Measurements from ENCODE around the gene SLC25A5.

SLC25A5 gene

DNA sequence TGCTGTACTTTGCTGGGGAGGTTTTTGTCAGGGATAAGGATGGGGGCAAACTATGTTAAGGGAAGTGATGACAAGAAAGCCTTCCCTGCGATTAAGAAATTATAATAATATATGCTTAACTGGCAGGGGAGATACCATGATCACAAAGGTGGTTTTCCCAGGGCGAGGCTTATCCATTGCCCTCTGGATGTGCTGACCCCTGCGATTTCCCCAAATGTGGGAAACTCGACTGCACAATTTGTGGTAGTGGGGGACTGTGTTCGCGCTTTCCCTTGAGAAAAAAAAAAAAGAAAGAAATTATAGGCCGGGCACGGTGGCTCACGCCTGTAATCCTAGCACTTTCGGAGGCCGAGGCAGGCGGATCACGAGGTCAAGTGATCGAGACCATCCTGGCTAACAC is 44.6 kb upstream of the SLC25A5 start (continued):
- TF ChIP-seq, protein P1, sequence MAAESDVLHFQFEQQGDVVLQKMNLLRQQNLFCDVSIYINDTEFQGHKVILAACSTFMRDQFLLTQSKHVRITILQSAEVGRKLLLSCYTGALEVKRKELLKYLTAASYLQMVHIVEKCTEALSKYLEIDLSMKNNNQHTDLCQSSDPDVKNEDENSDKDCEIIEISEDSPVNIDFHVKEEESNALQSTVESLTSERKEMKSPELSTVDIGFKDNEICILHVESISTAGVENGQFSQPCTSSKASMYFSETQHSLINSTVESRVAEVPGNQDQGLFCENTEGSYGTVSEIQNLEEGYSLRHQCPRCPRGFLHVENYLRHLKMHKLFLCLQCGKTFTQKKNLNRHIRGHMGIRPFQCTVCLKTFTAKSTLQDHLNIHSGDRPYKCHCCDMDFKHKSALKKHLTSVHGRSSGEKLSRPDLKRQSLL (tag by site-specific recombination; IDR thresholded peaks at IDR 0.05), result no peak
- TF ChIP-seq BCL11B (tag by site-specific recombination; IDR thresholded peaks at IDR 0.05; ENCODE audit: low read depth), result no peak

DNA sequence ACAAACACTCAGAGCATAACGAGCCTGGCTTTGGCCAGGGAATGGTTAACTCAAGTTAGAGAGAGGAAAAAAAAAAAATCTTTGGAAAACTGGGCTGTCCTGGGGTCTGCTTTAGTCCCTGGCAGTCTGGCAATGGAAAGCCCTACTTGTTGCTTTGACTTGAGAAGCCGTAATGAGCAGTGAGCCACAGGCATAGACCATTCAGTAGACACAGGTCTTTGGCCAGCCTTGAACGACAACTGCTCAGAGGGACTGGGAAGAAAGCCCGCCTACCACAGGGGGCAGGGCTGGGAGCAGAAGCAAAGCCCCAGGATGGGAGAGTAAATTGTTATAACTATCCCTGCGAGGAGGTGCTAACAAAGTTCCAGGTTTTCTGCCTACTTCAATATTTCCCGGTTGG is 43.2 kb upstream of the SLC25A5 start:
- ChIA-PET CTCF (no interaction called here), POLR2A (no interaction called here)
- H3K9me3 ChIP-seq (ENCODE audit: control insufficient read depth, insufficient read depth, low read depth, low read length), result no peaks in the 10 kb centered on the region
- H3K27ac ChIP-seq (ENCODE audit: extremely low read depth, low read depth, low read length), result no peak overlapping the region
- TF ChIP-seq KLF8 (tag by site-specific recombination; IDR thresholded peaks at IDR 0.05) (no peak), SCRT1 (tag by site-specific recombination; IDR thresholded peaks at IDR 0.05; ENCODE audit: borderline replicate concordance) (peak; percentile 28; the same call in 1 of the 2 replicates), ZNF416 (tag by site-specific recombination; IDR thresholded peaks at IDR 0.05) (no peak), SCRT2 (tag by site-specific recombination; IDR thresholded peaks at IDR 0.05) (peak; percentile 69)
- no peaks in the 10 kb centered on the region for H3K36me3 ChIP-seq (ENCODE audit: control insufficient read depth in 2 of 2, insufficient read depth in 1 of 2, low read length in 2 of 2)
- H3K4me3 ChIP-seq (ENCODE audit: low read depth, low read length), result no peak overlapping the region
- no peaks in the 10 kb centered on the region for H3K4me1 ChIP-seq (ENCODE audit: control insufficient read depth, insufficient read depth, low read length)

DNA sequence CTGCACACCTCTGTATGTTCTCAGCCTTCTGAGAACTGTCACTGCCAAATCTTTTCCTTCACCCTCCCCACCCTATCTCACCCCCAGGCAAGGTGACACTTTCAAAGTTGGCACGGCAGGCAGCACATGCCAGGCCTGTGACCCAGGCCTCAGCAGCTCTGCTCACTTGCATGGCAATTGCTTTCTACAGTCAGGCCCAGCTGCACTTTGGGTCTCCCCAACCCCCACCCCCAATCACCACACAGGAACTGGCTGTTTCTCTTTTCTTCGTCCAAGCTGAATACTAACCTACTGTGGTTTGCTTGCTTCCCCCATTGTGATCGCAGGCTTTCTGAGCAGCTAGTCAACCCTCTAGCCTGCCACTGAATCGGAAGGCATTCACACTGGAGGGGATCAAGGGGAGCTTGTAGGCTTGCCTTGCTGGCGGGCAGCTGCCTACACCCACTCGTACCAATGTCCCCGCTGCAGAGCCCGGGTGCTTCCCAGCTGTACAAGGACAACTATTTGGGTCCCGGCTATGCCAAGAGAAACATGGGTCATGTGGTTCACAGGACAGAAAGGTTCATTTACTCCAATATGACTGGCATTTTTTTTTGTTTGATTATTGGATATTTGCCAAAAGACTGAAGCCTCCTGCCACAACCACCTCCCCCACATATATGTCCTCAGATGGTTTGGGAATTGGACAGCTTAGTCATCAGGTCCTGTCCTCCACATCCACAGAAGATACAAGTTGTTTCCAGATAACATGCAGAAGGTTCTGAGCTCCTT is 41.0 kb upstream of the SLC25A5 start:
- POLR2A ChIA-PET, result interaction anchor here (1.3 kb wide), 1 partner anchor 17 kb away, joined by 3 read pairs; no protein-coding TSS in a partner anchor
- Histone ChIP-seq H3K9me3 (ENCODE audit: control insufficient read depth, insufficient read depth, low read depth, low read length) (no peaks in the 10 kb centered on the region), H3K36me3 (ENCODE audit: control insufficient read depth in 2 of 2, insufficient read depth in 1 of 2, low read length in 2 of 2) (no peaks in the 10 kb centered on the region), H3K4me3 (ENCODE audit: low read depth, low read length) (no peak overlapping the region), H3K4me1 (ENCODE audit: control insufficient read depth, insufficient read depth, low read length) (no peaks in the 10 kb centered on the region), H3K27ac (ENCODE audit: extremely low read depth, low read depth, low read length) (no peak overlapping the region)
- CTCF ChIA-PET, result interaction anchor here (0.9 to 1.5 kb wide), 3 partner anchors 9 to 85 kb away, joined by 3 to 8 read pairs (median 4); no protein-coding TSS in a partner anchor
- TF ChIP-seq KLF7 (tag by site-specific recombination; IDR thresholded peaks at IDR 0.05; ENCODE audit: borderline replicate concordance) (no peak), ZNF16 (tag by site-specific recombination; IDR thresholded peaks at IDR 0.05; ENCODE audit: low read depth) (no peak), EGR2 (tag by site-specific recombination; IDR thresholded peaks at IDR 0.05; ENCODE audit: low read depth) (no peak), WT1 (tag by site-specific recombination; IDR thresholded peaks at IDR 0.05) (no peak), ZNF302 (tag by site-specific recombination; IDR thresholded peaks at IDR 0.05; ENCODE audit: low read depth) (no peak), ZNF768 (tag by site-specific recombination; IDR thresholded peaks at IDR 0.05) (no peak), ZNF654 (tag by site-specific recombination; IDR thresholded peaks at IDR 0.05; ENCODE audit: low read depth) (no peak), ZNF664 (tag by site-specific recombination; IDR thresholded peaks at IDR 0.05) (no peak)
- TF ChIP-seq, protein P2, sequence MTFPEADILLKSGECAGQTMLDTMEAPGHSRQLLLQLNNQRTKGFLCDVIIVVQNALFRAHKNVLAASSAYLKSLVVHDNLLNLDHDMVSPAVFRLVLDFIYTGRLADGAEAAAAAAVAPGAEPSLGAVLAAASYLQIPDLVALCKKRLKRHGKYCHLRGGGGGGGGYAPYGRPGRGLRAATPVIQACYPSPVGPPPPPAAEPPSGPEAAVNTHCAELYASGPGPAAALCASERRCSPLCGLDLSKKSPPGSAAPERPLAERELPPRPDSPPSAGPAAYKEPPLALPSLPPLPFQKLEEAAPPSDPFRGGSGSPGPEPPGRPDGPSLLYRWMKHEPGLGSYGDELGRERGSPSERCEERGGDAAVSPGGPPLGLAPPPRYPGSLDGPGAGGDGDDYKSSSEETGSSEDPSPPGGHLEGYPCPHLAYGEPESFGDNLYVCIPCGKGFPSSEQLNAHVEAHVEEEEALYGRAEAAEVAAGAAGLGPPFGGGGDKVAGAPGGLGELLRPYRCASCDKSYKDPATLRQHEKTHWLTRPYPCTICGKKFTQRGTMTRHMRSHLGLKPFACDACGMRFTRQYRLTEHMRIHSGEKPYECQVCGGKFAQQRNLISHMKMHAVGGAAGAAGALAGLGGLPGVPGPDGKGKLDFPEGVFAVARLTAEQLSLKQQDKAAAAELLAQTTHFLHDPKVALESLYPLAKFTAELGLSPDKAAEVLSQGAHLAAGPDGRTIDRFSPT (tag by site-specific recombination; IDR thresholded peaks at IDR 0.05), result no peak
- TF ChIP-seq, protein P3, sequence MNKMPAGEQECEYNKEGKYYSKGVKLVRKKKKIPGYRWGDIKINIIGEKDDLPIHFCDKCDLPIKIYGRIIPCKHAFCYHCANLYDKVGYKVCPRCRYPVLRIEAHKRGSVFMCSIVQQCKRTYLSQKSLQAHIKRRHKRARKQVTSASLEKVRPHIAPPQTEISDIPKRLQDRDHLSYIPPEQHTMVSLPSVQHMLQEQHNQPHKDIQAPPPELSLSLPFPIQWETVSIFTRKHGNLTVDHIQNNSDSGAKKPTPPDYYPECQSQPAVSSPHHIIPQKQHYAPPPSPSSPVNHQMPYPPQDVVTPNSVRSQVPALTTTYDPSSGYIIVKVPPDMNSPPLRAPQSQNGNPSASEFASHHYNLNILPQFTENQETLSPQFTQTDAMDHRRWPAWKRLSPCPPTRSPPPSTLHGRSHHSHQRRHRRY (tag by site-specific recombination; IDR thresholded peaks at IDR 0.05), result no peak
- TF ChIP-seq, protein P4, sequence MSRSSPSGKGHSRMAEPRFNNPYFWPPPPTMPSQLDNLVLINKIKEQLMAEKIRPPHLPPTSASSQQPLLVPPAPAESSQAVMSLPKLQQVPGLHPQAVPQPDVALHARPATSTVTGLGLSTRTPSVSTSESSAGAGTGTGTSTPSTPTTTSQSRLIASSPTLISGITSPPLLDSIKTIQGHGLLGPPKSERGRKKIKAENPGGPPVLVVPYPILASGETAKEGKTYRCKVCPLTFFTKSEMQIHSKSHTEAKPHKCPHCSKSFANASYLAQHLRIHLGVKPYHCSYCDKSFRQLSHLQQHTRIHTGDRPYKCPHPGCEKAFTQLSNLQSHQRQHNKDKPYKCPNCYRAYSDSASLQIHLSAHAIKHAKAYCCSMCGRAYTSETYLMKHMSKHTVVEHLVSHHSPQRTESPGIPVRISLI (tag by site-specific recombination; IDR thresholded peaks at IDR 0.05), result no peak
- TF ChIP-seq, protein P5, sequence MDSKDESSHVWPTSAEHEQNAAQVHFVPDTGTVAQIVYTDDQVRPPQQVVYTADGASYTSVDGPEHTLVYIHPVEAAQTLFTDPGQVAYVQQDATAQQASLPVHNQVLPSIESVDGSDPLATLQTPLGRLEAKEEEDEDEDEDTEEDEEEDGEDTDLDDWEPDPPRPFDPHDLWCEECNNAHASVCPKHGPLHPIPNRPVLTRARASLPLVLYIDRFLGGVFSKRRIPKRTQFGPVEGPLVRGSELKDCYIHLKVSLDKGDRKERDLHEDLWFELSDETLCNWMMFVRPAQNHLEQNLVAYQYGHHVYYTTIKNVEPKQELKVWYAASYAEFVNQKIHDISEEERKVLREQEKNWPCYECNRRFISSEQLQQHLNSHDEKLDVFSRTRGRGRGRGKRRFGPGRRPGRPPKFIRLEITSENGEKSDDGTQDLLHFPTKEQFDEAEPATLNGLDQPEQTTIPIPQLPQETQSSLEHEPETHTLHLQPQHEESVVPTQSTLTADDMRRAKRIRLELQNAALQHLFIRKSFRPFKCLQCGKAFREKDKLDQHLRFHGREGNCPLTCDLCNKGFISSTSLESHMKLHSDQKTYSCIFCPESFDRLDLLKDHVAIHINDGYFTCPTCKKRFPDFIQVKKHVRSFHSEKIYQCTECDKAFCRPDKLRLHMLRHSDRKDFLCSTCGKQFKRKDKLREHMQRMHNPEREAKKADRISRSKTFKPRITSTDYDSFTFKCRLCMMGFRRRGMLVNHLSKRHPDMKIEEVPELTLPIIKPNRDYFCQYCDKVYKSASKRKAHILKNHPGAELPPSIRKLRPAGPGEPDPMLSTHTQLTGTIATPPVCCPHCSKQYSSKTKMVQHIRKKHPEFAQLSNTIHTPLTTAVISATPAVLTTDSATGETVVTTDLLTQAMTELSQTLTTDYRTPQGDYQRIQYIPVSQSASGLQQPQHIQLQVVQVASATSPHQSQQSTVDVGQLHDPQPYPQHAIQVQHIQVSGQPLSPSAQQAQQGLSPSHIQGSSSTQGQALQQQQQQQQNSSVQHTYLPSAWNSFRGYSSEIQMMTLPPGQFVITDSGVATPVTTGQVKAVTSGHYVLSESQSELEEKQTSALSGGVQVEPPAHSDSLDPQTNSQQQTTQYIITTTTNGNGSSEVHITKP (tag by site-specific recombination; IDR thresholded peaks at IDR 0.05), result no peak
- TF ChIP-seq, protein P6, sequence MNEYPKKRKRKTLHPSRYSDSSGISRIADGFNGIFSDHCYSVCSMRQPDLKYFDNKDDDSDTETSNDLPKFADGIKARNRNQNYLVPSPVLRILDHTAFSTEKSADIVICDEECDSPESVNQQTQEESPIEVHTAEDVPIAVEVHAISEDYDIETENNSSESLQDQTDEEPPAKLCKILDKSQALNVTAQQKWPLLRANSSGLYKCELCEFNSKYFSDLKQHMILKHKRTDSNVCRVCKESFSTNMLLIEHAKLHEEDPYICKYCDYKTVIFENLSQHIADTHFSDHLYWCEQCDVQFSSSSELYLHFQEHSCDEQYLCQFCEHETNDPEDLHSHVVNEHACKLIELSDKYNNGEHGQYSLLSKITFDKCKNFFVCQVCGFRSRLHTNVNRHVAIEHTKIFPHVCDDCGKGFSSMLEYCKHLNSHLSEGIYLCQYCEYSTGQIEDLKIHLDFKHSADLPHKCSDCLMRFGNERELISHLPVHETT (tag by site-specific recombination; IDR thresholded peaks at IDR 0.05), result no peak

Measured in HEK293 (cell line).